Glutamatergic neuron (in vitro differentiated cells): ENCODE results near the gene TSHZ2. TPM values are rescaled to one million over a fixed set of nuclear protein-coding genes. Genes with fewer than 3 reads are reported as not detected.

Experiments used
- DNase-seq: peaks from one replicate; pipeline ENCODE4 v3.0.0; 2022
- H3K27ac Mint-ChIP-seq: one replicate; pipeline ENCODE4 v1.8.0; 2020; ENCODE audit warnings: mild to moderate bottlenecking, mixed read lengths, inconsistent platforms; ENCODE audit not compliant: unreplicated experiment
- H3K27me3 Mint-ChIP-seq: one replicate; pipeline ENCODE4 v1.8.0; 2020; ENCODE audit warnings: mild to moderate bottlenecking, moderate library complexity, mixed read lengths, inconsistent platforms; ENCODE audit not compliant: unreplicated experiment
- H3K36me3 Mint-ChIP-seq: one replicate; pipeline ENCODE4 v1.8.0; 2020; ENCODE audit warnings: mild to moderate bottlenecking, mixed read lengths, inconsistent platforms; ENCODE audit not compliant: unreplicated experiment
- H3K4me1 Mint-ChIP-seq: one replicate; pipeline ENCODE4 v1.8.0; 2020; ENCODE audit warnings: mild to moderate bottlenecking, low read depth, mixed read lengths, inconsistent platforms; ENCODE audit not compliant: unreplicated experiment
- H3K4me3 Mint-ChIP-seq: one replicate; pipeline ENCODE4 v1.8.0; 2020; ENCODE audit warnings: mild to moderate bottlenecking, mixed read lengths, inconsistent platforms; ENCODE audit not compliant: unreplicated experiment
- H3K9me3 Mint-ChIP-seq: one replicate; pipeline ENCODE4 v1.8.0; 2020; ENCODE audit warnings: mild to moderate bottlenecking, moderate library complexity, mixed read lengths, inconsistent platforms; ENCODE audit not compliant: unreplicated experiment
- total RNA-seq: library from RNA; stranded (reverse); fragmentation: NEBNext Ultra II Directional; extraction: Animal tissue kit (Norgen Biotek cat#: 25700); gene quantifications from one replicate; pipeline ENCODE4 v1.2.1, GENCODE V29; 2021; ENCODE audit not compliant: unreplicated experiment
- TF ChIP-seq, protein P1 (sequence below): fragments of 200-600 bp; sonication (generic); IDR thresholded peaks from one replicate; pipeline ENCODE4 v1.5.0; 2021; ENCODE audit not compliant: partially characterized antibody, unreplicated experiment

The TSHZ2 gene
- total RNA-seq, 1 donor from 2014 or later, result 10.0 TPM

DNA sequence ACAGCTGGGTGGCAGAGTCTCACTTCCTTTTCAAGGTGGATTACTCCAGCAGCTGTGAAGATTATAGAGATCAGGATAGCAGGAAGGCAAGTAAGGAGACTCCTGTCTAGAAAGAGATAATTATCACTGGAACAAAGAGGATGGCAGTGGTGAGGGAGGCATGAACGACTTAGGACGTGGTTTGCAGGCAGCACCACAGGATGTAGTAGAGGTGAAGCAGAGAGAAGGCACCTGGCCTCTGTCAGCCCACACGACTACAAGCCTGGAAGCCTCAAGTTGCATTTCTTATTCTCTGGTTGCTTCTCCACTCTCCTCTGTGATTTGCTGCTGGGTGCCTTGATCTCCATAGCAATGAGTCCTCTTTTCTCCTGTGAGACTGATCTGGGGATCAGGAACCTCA lies 62.7 kb downstream of the TSHZ2 start:
- TF ChIP-seq, protein P1, sequence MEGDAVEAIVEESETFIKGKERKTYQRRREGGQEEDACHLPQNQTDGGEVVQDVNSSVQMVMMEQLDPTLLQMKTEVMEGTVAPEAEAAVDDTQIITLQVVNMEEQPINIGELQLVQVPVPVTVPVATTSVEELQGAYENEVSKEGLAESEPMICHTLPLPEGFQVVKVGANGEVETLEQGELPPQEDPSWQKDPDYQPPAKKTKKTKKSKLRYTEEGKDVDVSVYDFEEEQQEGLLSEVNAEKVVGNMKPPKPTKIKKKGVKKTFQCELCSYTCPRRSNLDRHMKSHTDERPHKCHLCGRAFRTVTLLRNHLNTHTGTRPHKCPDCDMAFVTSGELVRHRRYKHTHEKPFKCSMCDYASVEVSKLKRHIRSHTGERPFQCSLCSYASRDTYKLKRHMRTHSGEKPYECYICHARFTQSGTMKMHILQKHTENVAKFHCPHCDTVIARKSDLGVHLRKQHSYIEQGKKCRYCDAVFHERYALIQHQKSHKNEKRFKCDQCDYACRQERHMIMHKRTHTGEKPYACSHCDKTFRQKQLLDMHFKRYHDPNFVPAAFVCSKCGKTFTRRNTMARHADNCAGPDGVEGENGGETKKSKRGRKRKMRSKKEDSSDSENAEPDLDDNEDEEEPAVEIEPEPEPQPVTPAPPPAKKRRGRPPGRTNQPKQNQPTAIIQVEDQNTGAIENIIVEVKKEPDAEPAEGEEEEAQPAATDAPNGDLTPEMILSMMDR, result no peak
- peaks cover under 1% of the 10 kb centered on the region for H3K27me3 Mint-ChIP-seq
- no peak for DNase-seq
- H3K27ac Mint-ChIP-seq, result no peak overlapping the region
- peaks cover 3% of the 10 kb centered on the region for H3K4me1 Mint-ChIP-seq
- H3K36me3 Mint-ChIP-seq, result no peaks in the 10 kb centered on the region
- H3K4me3 Mint-ChIP-seq, result no peak overlapping the region
- H3K9me3 Mint-ChIP-seq, result no peaks in the 10 kb centered on the region

DNA sequence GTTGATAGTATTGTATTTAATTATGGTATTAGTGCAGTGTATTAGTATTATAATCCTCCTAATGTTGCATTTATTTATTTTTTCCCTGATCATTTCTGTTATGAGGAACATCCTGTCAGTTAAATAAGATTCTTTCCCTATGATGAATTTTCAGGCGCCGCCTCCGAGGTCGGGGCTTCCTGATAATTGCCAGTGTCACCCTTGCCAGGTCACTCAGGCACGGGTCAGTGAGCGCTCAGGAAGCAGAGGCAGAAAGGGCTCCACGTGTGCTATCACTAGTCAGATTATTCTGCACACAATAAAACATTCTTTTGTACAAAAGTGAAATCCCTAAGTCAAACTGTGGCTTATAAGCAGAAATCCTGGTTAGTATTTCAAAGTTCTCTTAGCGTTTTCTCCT lies 64.8 kb downstream of the TSHZ2 start:
- Mint-ChIP-seq H3K4me3 (no peak overlapping the region), H3K27me3 (peaks cover 2% of the 10 kb centered on the region), H3K4me1 (peaks cover 5% of the 10 kb centered on the region), H3K9me3 (no peaks in the 10 kb centered on the region), H3K27ac (no peak overlapping the region), H3K36me3 (no peaks in the 10 kb centered on the region)
- TF ChIP-seq, protein P1, result no peak
- no peak for DNase-seq

DNA sequence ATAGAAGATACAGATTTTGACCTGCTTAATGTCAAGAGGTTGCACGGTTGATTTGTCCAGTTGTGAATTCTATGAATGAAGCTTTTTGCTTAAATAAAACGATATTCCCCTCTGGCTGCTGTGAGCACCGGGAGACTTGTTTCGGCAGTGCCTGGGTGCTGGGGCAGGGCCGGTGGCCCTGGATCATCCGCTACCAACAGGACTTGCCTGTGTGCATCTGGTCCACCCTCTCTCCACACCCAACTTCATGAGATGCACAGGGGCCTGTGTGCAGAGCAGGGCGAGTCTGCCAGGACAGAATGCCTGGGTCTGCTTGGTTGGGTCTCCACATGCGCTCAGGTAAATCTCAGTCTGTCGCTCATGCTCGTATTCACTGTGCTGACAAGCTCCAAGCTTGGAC lies 65.5 kb downstream of the TSHZ2 start:
- Mint-ChIP-seq H3K4me1 (peaks cover 5% of the 10 kb centered on the region), H3K9me3 (no peaks in the 10 kb centered on the region), H3K36me3 (no peaks in the 10 kb centered on the region), H3K4me3 (no peak overlapping the region), H3K27ac (no peak overlapping the region), H3K27me3 (peaks cover 2% of the 10 kb centered on the region)
- TF ChIP-seq, protein P1, result no peak
- no peak for DNase-seq

DNA sequence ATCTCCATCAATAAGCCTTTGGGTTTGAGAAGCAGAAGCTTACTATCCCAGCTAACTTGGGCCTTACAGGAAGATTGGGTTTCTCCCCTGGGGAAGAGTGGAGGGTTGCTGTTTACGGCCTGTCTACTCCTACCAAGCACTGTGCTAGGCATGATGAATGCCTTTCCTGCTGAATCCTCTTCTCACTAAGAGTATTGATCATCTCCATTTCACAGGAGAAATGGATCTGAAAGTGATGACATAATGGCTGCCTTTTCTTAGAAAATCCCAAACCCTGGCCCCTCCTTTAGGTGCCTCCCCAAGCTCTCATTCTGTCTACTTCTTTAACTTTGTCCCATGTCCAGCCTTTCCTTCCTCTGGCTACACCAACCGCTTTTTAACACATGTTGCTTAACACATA lies 66.1 kb downstream of the TSHZ2 start:
- Mint-ChIP-seq H3K36me3 (no peaks in the 10 kb centered on the region), H3K27me3 (peaks cover 2% of the 10 kb centered on the region), H3K27ac (no peak overlapping the region), H3K9me3 (no peaks in the 10 kb centered on the region), H3K4me3 (no peak overlapping the region), H3K4me1 (peaks cover 5% of the 10 kb centered on the region)
- TF ChIP-seq, protein P1, result no peak
- no peak for DNase-seq

DNA sequence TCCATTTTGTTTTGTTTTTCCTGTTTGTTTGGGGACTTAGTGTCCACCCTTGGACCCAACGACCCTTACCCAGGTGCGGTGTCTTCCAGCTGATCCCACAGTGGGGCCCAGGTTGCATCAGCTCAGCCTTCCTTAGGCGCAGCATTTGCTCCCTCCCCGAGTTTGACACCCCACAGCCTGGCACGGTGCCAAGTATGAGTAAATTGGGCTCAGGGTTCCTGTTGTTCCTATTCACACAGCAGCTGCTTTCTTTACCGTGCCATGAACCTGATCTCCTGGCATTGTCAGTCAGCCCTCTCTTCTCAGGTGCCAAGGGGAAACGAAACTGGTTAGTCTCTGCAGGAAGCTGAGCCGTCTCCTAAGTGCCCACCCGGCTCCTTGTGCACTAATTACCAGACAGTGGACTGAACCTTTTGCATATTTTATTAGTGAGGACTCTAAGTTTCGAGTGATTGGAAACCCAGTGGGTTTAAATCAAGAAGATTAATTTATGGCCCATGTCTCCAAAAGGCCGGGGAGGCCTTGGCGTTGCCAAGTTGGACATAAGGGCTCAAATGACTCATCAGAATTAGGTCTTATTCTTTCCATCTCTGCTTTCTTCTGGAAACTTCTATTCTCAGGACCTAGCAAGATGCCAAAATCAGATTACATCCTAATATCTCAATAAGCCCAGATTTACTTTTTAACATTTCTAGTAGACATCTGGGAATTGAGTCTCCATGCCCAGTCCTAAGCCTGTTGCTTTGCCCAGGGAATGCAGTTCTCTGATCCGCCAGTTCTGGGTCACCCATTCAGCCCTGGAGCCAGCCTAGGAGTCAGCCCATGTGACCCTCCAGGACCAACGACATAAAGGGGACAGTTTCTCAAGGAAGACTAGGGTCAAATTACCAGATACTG lies 68.8 kb downstream of the TSHZ2 start:
- H3K27me3 Mint-ChIP-seq, result peaks cover 3% of the 10 kb centered on the region
- H3K9me3 Mint-ChIP-seq, result no peaks in the 10 kb centered on the region
- no peak for DNase-seq
- TF ChIP-seq, protein P1, result no peak
- no peak overlapping the region for H3K27ac Mint-ChIP-seq
- no peaks in the 10 kb centered on the region for H3K36me3 Mint-ChIP-seq
- H3K4me3 Mint-ChIP-seq, result no peak overlapping the region
- peaks cover 5% of the 10 kb centered on the region for H3K4me1 Mint-ChIP-seq
